C4-2B (cell line): ENCODE measurements around the gene LMAN2L.

Experiments used
- CTCF ChIP-seq: fragments of 450-650 bp; conservative IDR thresholded peaks from 2 replicates; pipeline ENCODE4 v1.5.1; 2017; ENCODE audit warnings: mild to moderate bottlenecking
- ZFX ChIP-seq: fragments of 450-650 bp; IDR thresholded peaks from 2 replicates; pipeline ENCODE4 v1.6.1; 2017

DNA sequence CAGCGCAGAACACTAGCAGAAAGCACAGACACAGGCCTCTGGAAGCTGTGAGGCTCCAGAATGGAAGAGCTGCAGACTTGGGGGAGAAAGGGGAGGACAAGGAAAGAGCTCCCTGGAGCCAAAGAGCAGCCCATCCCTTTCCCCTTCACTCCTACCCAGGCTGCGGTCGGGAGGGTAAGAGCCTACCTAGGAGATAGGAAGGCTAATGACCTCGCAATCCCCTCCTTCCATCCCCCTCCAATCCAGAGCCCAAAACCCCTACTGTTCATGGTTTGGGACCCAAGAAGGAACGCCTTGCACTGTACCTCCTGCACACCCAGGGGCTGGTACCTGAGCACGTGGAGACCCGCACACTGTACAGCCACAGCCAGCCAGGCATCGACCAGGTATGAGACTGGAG, 39.8 kb downstream of the LMAN2L start:
- TF ChIP-seq CTCF (no peak), ZFX (no peak)
